LNCaP clone FGC (cell line): ENCODE results near the gene AEN.

Experiments
- DNase-seq: peaks from one replicate; pipeline ENCODE4 v3.0.0-alpha.2; 2011; ENCODE audit warnings: low read depth
- H3K4me3 ChIP-seq: 2 replicates; pipeline ENCODE4 v1.5.1; 2011; ENCODE audit warnings: mild to moderate bottlenecking, low read depth, low read length, control low read depth
- TF ChIP-seq, protein P1 (sequence below): IDR thresholded peaks from 2 replicates; pipeline ENCODE4 v1.5.1; 2012; ENCODE audit warnings: mild to moderate bottlenecking; ENCODE audit not compliant: control insufficient read depth, insufficient read depth; ENCODE audit errors: extremely low read depth

Gene AEN

DNA sequence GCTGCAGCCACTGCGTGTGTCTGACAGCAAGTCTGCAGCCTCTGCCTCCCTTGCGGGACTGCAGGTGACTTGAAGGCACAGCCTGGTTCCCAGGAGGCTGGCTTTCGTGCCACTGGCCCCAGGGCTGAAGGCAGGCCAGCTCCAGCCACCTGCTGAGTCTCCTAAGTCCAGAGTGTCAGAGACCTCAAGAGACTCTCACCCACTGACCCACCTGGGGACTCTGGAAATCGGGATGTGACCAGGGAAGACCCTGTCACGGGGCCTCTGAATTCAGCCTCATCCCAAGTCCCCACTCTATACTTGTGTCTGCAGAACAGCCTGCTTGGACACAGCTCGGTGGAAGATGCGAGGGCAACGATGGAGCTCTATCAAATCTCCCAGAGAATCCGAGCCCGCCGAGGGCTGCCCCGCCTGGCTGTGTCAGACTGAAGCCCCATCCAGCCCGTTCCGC lies 34.0 kb downstream of the AEN start:
- TF ChIP-seq, protein P1, sequence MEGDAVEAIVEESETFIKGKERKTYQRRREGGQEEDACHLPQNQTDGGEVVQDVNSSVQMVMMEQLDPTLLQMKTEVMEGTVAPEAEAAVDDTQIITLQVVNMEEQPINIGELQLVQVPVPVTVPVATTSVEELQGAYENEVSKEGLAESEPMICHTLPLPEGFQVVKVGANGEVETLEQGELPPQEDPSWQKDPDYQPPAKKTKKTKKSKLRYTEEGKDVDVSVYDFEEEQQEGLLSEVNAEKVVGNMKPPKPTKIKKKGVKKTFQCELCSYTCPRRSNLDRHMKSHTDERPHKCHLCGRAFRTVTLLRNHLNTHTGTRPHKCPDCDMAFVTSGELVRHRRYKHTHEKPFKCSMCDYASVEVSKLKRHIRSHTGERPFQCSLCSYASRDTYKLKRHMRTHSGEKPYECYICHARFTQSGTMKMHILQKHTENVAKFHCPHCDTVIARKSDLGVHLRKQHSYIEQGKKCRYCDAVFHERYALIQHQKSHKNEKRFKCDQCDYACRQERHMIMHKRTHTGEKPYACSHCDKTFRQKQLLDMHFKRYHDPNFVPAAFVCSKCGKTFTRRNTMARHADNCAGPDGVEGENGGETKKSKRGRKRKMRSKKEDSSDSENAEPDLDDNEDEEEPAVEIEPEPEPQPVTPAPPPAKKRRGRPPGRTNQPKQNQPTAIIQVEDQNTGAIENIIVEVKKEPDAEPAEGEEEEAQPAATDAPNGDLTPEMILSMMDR, result no peak
- DNase-seq, result no peak
- H3K4me3 ChIP-seq, result no peak overlapping the region

DNA sequence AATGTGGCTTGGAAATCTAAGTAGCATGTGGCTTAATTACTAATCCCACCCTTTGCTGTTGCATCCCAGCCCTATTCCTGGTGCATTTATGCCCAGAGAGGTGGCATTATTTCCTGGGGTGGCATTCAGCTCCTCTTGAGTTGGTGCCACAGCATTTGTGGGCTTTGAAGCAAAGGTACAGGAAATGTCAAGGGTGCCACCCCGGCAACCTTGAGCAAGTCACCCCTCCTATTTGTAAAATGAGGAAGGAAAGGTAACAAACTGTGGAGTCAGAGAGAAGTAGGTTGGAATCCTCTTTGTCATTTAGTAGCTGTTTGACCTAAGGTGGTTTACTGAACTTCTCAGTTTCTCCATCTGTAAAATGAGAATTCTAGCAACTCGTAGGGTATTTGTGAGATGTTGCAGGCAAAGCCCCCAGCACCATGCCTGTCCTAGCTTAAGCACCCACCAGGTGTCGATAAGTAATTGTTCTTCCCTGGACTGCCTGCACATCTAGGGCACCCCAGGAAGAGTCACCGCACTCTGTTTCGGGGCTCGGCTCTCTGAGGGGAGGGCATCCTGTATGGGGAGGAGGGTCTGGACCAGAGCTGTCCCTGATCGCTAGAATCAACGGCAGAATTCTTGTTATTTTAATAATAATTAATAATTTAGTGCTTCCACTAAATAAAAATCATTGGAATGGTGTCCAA lies 34.8 kb downstream of the AEN start:
- TF ChIP-seq, protein P1, result no peak
- no peak overlapping the region for H3K4me3 ChIP-seq
- no peak for DNase-seq

- no peak overlapping the region for H3K4me3 ChIP-seq
- no peak for DNase-seq
- TF ChIP-seq, protein P1, result no peak
Measured at GRCh38 chr15:88656760-88657221, 35.7 kb downstream of the AEN start.

DNA sequence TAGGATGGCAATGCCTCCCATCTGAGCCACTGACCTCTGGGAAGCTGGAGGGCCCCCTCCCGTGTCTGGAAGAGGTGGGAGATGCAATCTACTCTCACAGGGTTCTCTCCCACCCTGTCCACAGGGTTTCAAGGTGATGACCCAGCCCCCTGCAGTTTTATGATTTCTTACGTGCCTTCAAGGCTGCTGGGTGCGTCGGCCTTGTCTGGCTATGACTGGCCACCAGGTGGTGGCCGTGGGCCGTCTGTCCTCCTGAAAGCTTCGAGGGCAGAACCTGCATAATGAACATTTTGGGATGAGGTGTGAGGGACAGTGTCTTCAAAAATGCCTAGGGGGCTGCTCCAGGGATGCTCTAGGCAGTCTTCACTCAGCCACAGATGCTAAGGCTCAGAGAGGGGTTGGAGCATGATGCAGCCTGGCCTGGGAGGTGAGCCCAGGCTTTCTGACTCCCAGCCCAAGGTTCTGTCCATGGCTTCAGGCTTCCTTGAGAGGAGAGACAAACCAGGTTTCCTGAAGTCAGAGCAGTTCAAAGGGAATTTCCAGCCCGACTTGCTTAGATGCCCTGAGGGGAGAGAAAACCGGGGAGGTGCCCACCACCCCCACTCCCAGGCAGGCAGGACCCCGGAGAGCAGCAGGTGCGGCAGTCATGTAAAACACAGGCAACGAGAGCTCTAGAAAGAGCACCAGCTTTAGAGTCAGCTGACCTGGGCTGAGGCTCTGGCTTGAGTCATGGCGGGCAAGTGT lies 36.4 kb downstream of the AEN start:
- no peak overlapping the region for H3K4me3 ChIP-seq
- DNase-seq, result no peak
- TF ChIP-seq, protein P1, result peak; percentile 91

GRCh38 chr15:88658070-88658965 lies 37.2 kb downstream of the AEN start:
- no peak overlapping the region for H3K4me3 ChIP-seq
- TF ChIP-seq, protein P1, result no peak
- DNase-seq, result no peak

- TF ChIP-seq, protein P1, result no peak
- no peak overlapping the region for H3K4me3 ChIP-seq
- no peak for DNase-seq
Measured at GRCh38 chr15:88658972-88659931, 38.1 kb downstream of the AEN start.
